Activated CD4-positive, alpha-beta memory T cell treated with anti-CD3 and anti-CD28 coated beads, Interleukin-2, amount 10 ng/mL, durations not matched to agents 7 days and 5 days (primary cell): ENCODE results near the gene ZNF444. TPM values are rescaled to one million over a fixed set of nuclear protein-coding genes. Genes with fewer than 3 reads are reported as not detected.
"Not testable (repeated sequence)": the region's sequence is repeated elsewhere in the genome, so short reads cannot be mapped to it uniquely, and the experiment has no call there.

ENCODE experiments used
- CTCF ChIA-PET: fragments of 350-600 bp; sonication (Branson Sonifier 250); formaldehyde crosslinking; loops from one replicate; lab custom pipeline; 2021; ENCODE audit warnings: antibody characterized with exemption, inconsistent platforms; lab: Charles Lee
- POLR2A ChIA-PET: fragments of 350-600 bp; sonication (Branson Sonifier 250); formaldehyde crosslinking; loops from one replicate; lab custom pipeline; 2021; ENCODE audit warnings: antibody characterized with exemption; lab: Charles Lee
- DNase-seq: peaks from one replicate; pipeline ENCODE4 v3.0.0-alpha.2; 2020
- H3K27ac Mint-ChIP-seq: one replicate; pipeline ENCODE4 v1.8.0; 2021; ENCODE audit warnings: mild to moderate bottlenecking, mixed read lengths
- H3K27me3 Mint-ChIP-seq: one replicate; pipeline ENCODE4 v1.8.0; 2021; ENCODE audit warnings: mixed read lengths
- H3K36me3 Mint-ChIP-seq: one replicate; pipeline ENCODE4 v1.8.0; 2021; ENCODE audit warnings: low read depth, mixed read lengths
- H3K4me1 Mint-ChIP-seq: one replicate; pipeline ENCODE4 v1.8.0; 2021; ENCODE audit warnings: mixed read lengths
- H3K4me3 Mint-ChIP-seq: one replicate; pipeline ENCODE4 v1.8.0; 2021; ENCODE audit warnings: mild to moderate bottlenecking, mixed read lengths
- H3K9me3 Mint-ChIP-seq: one replicate; pipeline ENCODE4 v1.8.0; 2021; ENCODE audit warnings: mixed read lengths
- total RNA-seq, 2 experiments: library from RNA; stranded (reverse); gene quantifications; one replicate each; pipeline ENCODE4 v1.2.3, GENCODE V29; 2021

Gene ZNF444
- total RNA-seq, 2 experiments from 2014 or later = 25.7 to 26.3 TPM

- POLR2A ChIA-PET = no interaction called here
- Mint-ChIP-seq H3K9me3 (no peaks in the 10 kb centered on the region), H3K4me3 (no peak overlapping the region), H3K4me1 (no peaks in the 10 kb centered on the region), H3K36me3 (no peaks in the 10 kb centered on the region), H3K27me3 (no peaks in the 10 kb centered on the region), H3K27ac (no peak overlapping the region)
- CTCF ChIA-PET = interaction anchor here (1.5 kb wide), 1 partner anchor 59 kb away, joined by 4 read pairs; no protein-coding TSS in a partner anchor
- DNase-seq = no peak
Observed at GRCh38 chr19:56193981-56194640, 53.0 kb downstream of the ZNF444 start.

GRCh38 chr19:56197646-56198045 is 56.6 kb downstream of the ZNF444 start, which contains the start of gene ZSCAN5B:
ZSCAN5B (minus strand) TSS chr19:56197783; CDS start chr19:56193052, 4,731 bp downstream.
- POLR2A ChIA-PET, H3K9me3 Mint-ChIP-seq, H3K4me3 Mint-ChIP-seq, H3K27ac Mint-ChIP-seq, DNase-seq, H3K4me1 Mint-ChIP-seq, H3K27me3 Mint-ChIP-seq, H3K36me3 Mint-ChIP-seq: not testable (repeated sequence)
- CTCF ChIA-PET = interaction anchor here (0.6 kb wide), 1 partner anchor 131 kb away, joined by 4 read pairs; no protein-coding TSS in a partner anchor

- Mint-ChIP-seq H3K4me1 (no peaks in the 10 kb centered on the region), H3K27ac (no peak overlapping the region), H3K27me3 (no peaks in the 10 kb centered on the region), H3K9me3 (no peaks in the 10 kb centered on the region), H3K36me3 (no peaks in the 10 kb centered on the region), H3K4me3 (no peak overlapping the region)
- ChIA-PET POLR2A (no interaction called here), CTCF (interaction anchor here (1.0 kb wide), 1 partner anchor 133 kb away, joined by 3 read pairs; no protein-coding TSS in a partner anchor)
- DNase-seq = no peak
Observed at GRCh38 chr19:56199687-56200086, 58.6 kb downstream of the ZNF444 start.

- no peak for DNase-seq
- Mint-ChIP-seq H3K9me3 (no peaks in the 10 kb centered on the region), H3K27ac (no peak within 1 kb of the TSS), H3K4me1 (no peaks in the 10 kb centered on the region), H3K27me3 (no peaks in the 10 kb centered on the region), H3K36me3 (no peaks in the 10 kb centered on the region), H3K4me3 (no peak within 1 kb of the TSS)
- POLR2A ChIA-PET = no interaction called here
- CTCF ChIA-PET = no interaction called here
Observed at GRCh38 chr19:56201973-56202372, 60.9 kb downstream of the ZNF444 start, which contains the start of gene ZSCAN5C. ZSCAN5C (plus strand) TSS chr19:56202273; CDS start chr19:56205914, 3,641 bp downstream.

- H3K4me1 Mint-ChIP-seq, POLR2A ChIA-PET, H3K36me3 Mint-ChIP-seq, H3K9me3 Mint-ChIP-seq, H3K27ac Mint-ChIP-seq, H3K4me3 Mint-ChIP-seq, DNase-seq, H3K27me3 Mint-ChIP-seq, CTCF ChIA-PET: not testable (repeated sequence)
Observed at GRCh38 chr19:56207581-56207980, 66.5 kb downstream of the ZNF444 start.

GRCh38 chr19:56209091-56209490 is 68.0 kb downstream of the ZNF444 start:
- Mint-ChIP-seq H3K36me3 (no peaks in the 10 kb centered on the region), H3K27ac (no peak overlapping the region), H3K4me1 (no peaks in the 10 kb centered on the region), H3K4me3 (no peak overlapping the region), H3K27me3 (no peaks in the 10 kb centered on the region), H3K9me3 (no peaks in the 10 kb centered on the region)
- DNase-seq = no peak
- POLR2A ChIA-PET = no interaction called here
- CTCF ChIA-PET = no interaction called here

- H3K36me3 Mint-ChIP-seq, POLR2A ChIA-PET, H3K27me3 Mint-ChIP-seq, DNase-seq, H3K4me1 Mint-ChIP-seq, H3K9me3 Mint-ChIP-seq, H3K4me3 Mint-ChIP-seq, H3K27ac Mint-ChIP-seq: not testable (repeated sequence)
- CTCF ChIA-PET = interaction anchor here (0.6 kb wide), 1 partner anchor 44 kb away, joined by 3 read pairs; no protein-coding TSS in a partner anchor
Observed at GRCh38 chr19:56210036-56210435, 68.9 kb downstream of the ZNF444 start.

Other genes with a start within 250 kb of the ZNF444 start
- gene NLRP13, start 209.0 kb upstream of the ZNF444 start, total RNA-seq = not detected
- gene NLRP8, start 193.5 kb upstream of the ZNF444 start, total RNA-seq = not detected
- not detected for gene NLRP5, start 154.5 kb upstream of the ZNF444 start, total RNA-seq
- 10 to 100 TPM; 30.0 to 31.1 TPM for gene ZNF787, start 20.0 kb upstream of the ZNF444 start, total RNA-seq
- gene GALP, start 34.7 kb downstream of the ZNF444 start, total RNA-seq = not detected
- gene ZSCAN5B, start 56.5 kb downstream of the ZNF444 start, total RNA-seq = not detected
- not detected for gene ZSCAN5C, start 61.0 kb downstream of the ZNF444 start, total RNA-seq
- gene EDDM13, start 131.5 kb downstream of the ZNF444 start, total RNA-seq = 1 to 10 TPM; 1.4 to 2.9 TPM
- 1 to 10 TPM; 6.2 to 6.7 TPM for gene ZSCAN5A, start 173.6 kb downstream of the ZNF444 start, total RNA-seq